ENCODE results near the gene CCND2. TPM values are rescaled to one million over a fixed set of nuclear protein-coding genes. Genes with fewer than 3 reads are reported as not detected.

CCND2 gene
- total RNA-seq, 1 experiment from 2014 or later, result 194 TPM

GRCh38 chr12:4251967-4252366 lies 21.6 kb upstream of the CCND2 start (continued):
- TF ChIP-seq FOXK1 (CRISPR knock-in tag; IDR thresholded peaks at IDR 0.05) (no peak), ZBTB43 (CRISPR knock-in tag; IDR thresholded peaks at IDR 0.05) (no peak), ZBTB21 (CRISPR knock-in tag; IDR thresholded peaks at IDR 0.05; ENCODE audit: borderline replicate concordance) (no peak), HMGA2 (CRISPR knock-in tag; IDR thresholded peaks at IDR 0.05) (no peak), JUN (CRISPR knock-in tag; IDR thresholded peaks at IDR 0.05) (no peak), GTF2I (CRISPR knock-in tag; conservative IDR thresholded peaks at IDR 0.05) (no peak)
- TF ChIP-seq, protein P1, sequence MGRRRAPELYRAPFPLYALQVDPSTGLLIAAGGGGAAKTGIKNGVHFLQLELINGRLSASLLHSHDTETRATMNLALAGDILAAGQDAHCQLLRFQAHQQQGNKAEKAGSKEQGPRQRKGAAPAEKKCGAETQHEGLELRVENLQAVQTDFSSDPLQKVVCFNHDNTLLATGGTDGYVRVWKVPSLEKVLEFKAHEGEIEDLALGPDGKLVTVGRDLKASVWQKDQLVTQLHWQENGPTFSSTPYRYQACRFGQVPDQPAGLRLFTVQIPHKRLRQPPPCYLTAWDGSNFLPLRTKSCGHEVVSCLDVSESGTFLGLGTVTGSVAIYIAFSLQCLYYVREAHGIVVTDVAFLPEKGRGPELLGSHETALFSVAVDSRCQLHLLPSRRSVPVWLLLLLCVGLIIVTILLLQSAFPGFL (CRISPR knock-in tag; IDR thresholded peaks at IDR 0.05; ENCODE audit: borderline replicate concordance), result no peak

DNA sequence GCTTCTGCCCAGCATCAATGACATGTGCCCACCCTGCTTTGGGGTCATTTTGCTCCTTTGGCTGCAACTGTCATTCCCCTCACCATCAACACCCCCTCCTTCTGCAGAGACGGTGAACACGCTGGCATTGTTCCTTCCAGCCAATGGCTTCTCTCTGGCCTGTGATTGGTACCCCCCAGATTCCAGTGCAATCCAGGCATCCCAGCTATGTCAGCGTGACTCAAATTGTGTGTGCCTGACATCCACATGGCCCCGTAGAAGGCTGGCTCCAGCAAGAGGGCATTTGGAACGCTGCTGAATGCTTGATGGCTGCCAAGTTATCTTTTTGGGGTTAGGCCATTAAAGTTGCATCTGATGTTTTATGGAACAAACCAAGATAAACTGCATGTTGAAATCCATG lies 21.0 kb upstream of the CCND2 start:
- Mint-ChIP-seq H3K27ac (no peak overlapping the region), H3K9me3 (no peaks in the 10 kb centered on the region), H3K4me3 (no peak overlapping the region), H3K27me3 (ENCODE audit: low read depth) (peaks cover 4% of the 10 kb centered on the region; the same call in 1 of the 2 replicates), H3K4me1 (peaks cover 23% of the 10 kb centered on the region), H3K36me3 (no peaks in the 10 kb centered on the region)
- ChIA-PET POLR2A (interaction anchor here (1.0 kb wide), 1 partner anchor 11 kb away, joined by 4 read pairs; no protein-coding TSS in a partner anchor), CTCF (interaction anchor here (3.0 kb wide), 1 partner anchor 24 kb away, joined by 10 read pairs; no protein-coding TSS in a partner anchor)
- DNase-seq (ENCODE audit: low spot score) (no peak), ATAC-seq (peak; percentile 69)
- TF ChIP-seq, protein P2, sequence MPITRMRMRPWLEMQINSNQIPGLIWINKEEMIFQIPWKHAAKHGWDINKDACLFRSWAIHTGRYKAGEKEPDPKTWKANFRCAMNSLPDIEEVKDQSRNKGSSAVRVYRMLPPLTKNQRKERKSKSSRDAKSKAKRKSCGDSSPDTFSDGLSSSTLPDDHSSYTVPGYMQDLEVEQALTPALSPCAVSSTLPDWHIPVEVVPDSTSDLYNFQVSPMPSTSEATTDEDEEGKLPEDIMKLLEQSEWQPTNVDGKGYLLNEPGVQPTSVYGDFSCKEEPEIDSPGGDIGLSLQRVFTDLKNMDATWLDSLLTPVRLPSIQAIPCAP (CRISPR knock-in tag; IDR thresholded peaks at IDR 0.05), result no peak
- TF ChIP-seq AFF4 (CRISPR knock-in tag; IDR thresholded peaks at IDR 0.05; ENCODE audit: borderline replicate concordance), result no peak
- TF ChIP-seq TEAD4 (CRISPR knock-in tag; IDR thresholded peaks at IDR 0.05), result no peak
- no peak for TF ChIP-seq HMGA2 (CRISPR knock-in tag; IDR thresholded peaks at IDR 0.05)
- TF ChIP-seq CREB1 (CRISPR knock-in tag; IDR thresholded peaks at IDR 0.05), result no peak
- no peak for TF ChIP-seq ZNF423 (CRISPR knock-in tag; IDR thresholded peaks at IDR 0.05)

- Mint-ChIP-seq H3K9me3 (peaks cover 5% of the 10 kb centered on the region; the same call in 1 of the 2 replicates), H3K4me3 (no peak overlapping the region), H3K27me3 (ENCODE audit: low read depth) (no peaks in the 10 kb centered on the region), H3K4me1 (peaks cover 12% of the 10 kb centered on the region), H3K36me3 (no peaks in the 10 kb centered on the region), H3K27ac (no peak overlapping the region)
- CTCF ChIA-PET, result interaction anchor here (0.8 to 1.6 kb wide), 5 partner anchors 15 to 148 kb away, joined by 3 to 5 read pairs (median 4); no protein-coding TSS in a partner anchor
- DNase-seq (ENCODE audit: low spot score) (no peak), ATAC-seq (no peak)
- POLR2A ChIA-PET, result no interaction called here
- TF ChIP-seq ZNF416 (CRISPR knock-in tag; IDR thresholded peaks at IDR 0.05), result no peak
- TF ChIP-seq RELA (CRISPR knock-in tag; IDR thresholded peaks at IDR 0.05; ENCODE audit: borderline replicate concordance), result no peak
- no peak for TF ChIP-seq TEAD4 (CRISPR knock-in tag; IDR thresholded peaks at IDR 0.05)
- TF ChIP-seq USF2 (CRISPR knock-in tag; IDR thresholded peaks at IDR 0.05), result no peak
- TF ChIP-seq GABPB1 (CRISPR knock-in tag; IDR thresholded peaks at IDR 0.05), result no peak
- TF ChIP-seq ATF1 (CRISPR knock-in tag; IDR thresholded peaks at IDR 0.05), result no peak
- TF ChIP-seq ZNF219 (CRISPR knock-in tag; IDR thresholded peaks at IDR 0.05; ENCODE audit: borderline replicate concordance), result no peak
- no peak for TF ChIP-seq GTF2I (CRISPR knock-in tag; conservative IDR thresholded peaks at IDR 0.05)
- TF ChIP-seq ERG (CRISPR knock-in tag; IDR thresholded peaks at IDR 0.05), result no peak
- no peak for TF ChIP-seq ESRRA (CRISPR knock-in tag; IDR thresholded peaks at IDR 0.05; ENCODE audit: borderline replicate concordance)
- no peak for TF ChIP-seq CBFB (CRISPR knock-in tag; IDR thresholded peaks at IDR 0.05; ENCODE audit: low read depth)
- no peak for TF ChIP-seq HMGXB4 (CRISPR knock-in tag; IDR thresholded peaks at IDR 0.05)
Observed at GRCh38 chr12:4256043-4256826, 17.3 kb upstream of the CCND2 start.
